Stimulated activated CD4-positive, alpha-beta T cell treated with anti-CD3 and anti-CD28 coated beads, Interleukin-12 subunit alpha, Interleukin-12 subunit beta, amount 100 ng/mL, for 48 hours (primary cell): ENCODE measurements around the gene FXYD3.

Source experiments
- DNase-seq, 3 donors: peaks; one replicate each; pipeline ENCODE4 v3.0.0-alpha.2; 2020; ENCODE audit warnings: low read depth in 2 of 3, low spot score in 1 of 3

The FXYD3 gene

DNA sequence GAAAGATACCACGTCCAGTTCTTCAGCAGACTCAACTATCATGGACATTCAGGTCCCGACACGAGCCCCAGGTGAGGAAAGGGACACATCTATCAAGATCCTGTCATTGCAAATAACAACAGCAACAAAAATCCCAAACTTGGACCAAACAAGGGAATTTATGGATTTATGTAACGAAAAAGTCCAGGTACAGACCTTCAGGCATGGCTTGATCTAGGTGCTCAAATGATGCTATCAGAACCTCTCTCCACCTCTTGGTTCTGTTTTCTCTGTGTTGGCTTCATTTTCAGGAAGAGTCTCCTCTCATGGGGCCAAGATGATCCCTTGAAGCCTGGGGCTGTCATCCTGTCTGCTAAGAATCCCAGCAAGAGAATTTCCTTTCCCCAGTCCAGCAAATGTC lies 41.8 kb downstream of the FXYD3 start:
- no peak for DNase-seq

DNA sequence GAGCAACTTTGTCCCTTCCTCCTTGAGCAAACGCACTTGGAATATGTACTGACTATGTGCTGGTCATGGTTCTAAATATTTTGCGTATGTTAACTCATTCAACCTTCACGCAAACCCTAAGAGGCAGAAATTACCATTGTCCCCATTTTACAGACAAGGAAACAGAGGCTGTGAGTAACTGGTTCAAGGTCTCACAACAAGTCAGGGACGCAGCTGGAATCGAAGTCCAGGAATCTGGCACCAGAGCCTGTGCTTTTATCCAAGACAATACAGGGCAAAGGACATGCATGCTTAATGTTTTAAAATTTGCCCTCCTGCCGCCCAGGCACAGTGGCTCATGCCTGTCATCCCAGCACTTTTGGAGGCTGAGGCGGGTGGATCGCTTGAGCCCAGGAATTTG lies 44.0 kb downstream of the FXYD3 start:
- DNase-seq: no peak

DNA sequence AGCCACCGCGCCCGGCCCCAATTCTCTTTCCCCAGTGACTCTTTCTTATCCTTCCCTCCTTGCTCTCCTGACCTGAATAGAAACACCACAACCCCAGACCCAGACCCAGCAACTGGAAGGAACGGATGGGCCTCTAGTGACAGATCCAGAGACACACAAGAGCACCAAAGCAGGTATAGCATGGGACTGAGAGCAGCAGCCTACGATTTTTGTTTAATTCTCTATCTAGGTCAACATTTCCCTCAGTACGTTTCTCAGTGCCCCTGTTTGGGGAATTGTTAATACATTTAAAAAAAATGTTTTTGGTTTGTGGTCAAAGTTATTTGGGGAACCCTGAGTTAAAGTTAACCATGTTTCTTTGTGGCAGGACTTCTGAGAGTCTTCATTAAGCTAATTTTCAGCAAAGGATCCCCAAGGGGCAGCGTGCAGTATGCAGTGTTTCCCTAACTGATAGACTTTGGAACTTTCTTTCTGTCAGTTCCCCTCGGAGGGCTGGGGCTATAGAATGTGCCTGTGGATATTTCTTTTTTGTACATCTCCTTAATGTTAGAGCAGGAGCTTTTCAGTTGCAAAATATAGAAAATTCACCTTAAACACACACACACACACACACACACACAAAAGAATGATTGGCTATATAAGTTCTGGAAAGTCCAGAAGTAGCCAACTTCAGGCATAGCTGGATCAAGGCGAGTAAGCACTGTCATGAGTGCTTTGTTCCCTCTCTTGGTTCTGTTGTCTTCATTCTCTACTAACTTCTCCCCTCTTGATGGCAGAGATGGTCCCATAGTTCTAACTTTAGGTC lies 45.2 kb downstream of the FXYD3 start:
- DNase-seq: no peak

DNA sequence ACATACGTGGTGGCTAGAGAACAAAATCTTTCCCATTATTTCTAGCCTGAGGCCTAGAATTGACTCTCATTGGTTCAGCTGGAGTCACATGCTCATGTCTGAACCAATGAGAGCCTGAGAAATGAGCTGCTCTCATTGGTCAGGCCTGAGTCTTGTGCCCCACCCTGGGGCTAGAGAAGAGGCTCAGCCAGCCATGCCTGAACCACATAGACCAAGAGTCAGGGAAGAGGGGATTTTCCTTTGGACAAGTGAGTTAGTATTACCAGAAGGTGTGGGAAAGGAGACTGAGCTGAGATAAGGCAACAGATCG lies 45.8 kb downstream of the FXYD3 start:
- DNase-seq: no peak

DNA sequence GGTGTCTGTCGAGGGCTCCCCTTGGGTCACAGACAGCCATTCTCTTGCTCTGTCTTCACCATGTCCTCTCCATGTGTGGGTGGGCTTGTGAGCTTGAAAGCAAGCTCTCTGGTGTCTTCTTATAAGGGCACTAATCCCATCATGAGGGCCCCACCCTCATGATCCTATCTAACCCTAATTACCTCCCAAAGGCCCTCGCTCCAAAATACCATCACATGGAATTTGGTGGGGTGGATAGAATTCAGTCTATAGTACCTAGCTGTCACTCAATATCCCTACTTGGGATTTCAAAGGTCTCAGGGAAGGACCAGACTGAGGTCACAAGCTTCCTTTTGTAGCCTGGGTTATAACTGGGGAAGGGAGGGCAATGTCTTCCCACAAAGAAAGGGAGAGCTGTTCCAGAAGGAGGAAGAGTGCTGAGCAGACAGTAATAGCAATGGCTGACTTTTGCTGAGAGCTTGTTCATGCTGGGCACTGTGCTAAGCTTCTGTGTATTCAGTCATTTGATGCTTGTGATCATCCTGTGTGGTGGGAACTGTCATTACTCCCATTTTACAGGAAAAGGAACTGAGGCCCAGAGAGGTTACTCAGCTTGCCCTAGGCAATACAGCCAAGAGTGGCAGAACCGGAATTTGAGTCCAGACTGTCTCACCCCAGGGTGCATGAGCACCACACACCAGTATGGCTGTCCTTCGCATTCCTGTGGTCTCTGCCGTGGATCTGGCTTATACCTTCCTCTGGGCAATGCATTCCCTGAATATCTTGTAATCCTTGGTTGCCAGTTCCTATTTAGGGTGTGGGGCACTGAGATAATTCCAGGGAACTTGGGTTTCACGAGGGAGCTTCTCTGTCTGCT lies 47.1 kb downstream of the FXYD3 start:
- DNase-seq: no peak

DNA sequence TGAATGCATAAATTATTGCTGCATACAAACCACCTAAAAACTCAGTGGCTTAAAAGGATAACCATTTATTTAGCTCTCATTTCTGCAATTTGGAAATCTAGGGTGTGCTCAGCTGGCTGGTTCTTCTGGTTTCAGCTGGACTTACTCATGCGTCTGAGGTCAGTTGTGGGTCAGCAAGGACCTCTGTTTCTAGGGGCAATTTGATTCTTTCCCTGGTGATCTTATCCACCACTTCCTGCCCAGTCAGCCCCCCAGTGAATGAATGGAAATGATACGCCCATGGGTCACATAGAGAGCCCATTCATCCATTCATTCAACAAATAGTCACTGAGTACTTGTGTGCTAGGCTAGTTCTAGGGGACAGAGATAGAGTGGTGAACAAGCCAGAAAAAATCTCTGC lies 48.8 kb downstream of the FXYD3 start:
- DNase-seq: no peak

DNA sequence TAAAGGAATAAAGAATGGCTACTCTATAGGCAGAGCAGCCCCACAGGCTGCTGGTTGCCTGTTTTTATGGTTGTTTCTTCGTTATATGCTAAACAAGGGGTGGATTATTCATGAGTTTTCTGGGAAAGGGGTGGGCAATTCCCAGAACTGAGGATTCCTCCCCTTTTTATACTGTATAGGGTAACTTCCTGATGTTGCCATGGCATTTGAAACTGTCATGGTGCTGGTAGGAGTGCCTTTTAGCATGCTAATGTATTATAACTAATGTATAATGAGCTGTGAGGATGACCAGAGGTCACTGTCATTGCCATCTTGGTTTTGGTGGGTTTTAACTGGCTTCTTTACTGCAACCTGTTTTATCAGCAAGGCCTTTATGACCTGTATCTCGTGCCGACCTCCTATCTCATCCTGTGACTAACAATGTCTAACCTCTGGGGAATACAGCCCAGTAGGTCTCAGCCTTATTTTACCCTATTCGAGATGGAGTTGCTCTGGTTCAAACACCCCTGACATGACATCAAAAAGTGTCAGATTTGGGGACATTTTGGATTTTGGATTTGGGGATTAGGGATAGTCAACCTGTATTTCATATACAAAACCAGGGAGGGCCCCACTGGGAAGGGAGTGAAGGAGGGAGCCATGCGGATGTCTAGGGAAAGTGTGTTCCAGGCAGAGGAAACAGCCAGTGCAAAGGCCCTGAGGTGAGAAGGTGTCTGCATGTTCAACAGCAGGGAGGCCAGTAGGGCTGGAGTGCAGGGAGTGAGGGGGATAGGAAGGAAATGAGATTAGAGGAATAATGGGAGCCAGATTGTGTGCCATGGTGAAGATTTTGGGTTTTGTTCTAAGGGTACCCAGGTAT lies 49.8 kb downstream of the FXYD3 start:
- no peak for DNase-seq

DNA sequence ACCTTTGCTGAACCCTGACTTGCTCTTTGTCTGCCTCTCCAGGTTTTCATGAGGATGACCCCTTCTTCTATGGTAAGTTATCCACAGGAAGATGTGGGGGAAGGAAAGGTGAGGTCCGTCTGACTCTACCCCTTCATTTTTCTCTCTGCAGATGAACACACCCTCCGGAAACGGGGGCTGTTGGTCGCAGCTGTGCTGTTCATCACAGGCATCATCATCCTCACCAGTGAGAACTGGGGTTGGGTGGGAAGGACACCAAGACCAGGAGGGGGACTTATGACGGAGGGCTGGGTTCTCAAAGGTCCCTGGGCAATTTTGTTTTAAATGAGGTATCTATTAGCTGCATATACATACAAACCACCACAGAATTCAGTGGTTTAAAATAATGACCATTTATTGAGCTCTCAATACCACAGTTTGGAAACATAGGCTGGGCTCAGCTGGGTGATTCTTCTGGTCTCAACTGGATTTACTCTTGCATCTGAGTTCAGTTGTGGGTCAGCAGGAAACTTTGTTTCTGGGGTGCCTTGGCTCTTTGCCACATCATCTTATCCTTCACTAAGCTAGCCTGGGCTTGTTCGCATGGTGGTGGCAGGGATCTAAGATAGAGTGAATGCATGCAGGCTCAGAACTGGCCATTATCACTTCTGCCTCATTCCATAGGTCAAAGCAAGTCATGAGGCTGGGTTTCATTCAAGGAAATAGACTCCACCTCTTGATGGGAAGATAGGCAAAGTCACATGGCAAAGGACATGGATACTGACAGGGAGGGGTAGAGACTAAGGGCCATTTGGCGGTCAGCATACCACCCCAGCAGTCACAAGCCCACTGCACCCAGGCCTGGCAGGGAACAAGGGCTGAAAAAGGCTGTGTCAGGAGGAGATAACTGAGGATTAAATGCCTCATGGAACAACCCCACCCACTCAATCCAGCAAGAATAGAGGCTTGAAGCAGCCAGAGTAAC lies 50.8 kb downstream of the FXYD3 start:
- no peak for DNase-seq

DNA sequence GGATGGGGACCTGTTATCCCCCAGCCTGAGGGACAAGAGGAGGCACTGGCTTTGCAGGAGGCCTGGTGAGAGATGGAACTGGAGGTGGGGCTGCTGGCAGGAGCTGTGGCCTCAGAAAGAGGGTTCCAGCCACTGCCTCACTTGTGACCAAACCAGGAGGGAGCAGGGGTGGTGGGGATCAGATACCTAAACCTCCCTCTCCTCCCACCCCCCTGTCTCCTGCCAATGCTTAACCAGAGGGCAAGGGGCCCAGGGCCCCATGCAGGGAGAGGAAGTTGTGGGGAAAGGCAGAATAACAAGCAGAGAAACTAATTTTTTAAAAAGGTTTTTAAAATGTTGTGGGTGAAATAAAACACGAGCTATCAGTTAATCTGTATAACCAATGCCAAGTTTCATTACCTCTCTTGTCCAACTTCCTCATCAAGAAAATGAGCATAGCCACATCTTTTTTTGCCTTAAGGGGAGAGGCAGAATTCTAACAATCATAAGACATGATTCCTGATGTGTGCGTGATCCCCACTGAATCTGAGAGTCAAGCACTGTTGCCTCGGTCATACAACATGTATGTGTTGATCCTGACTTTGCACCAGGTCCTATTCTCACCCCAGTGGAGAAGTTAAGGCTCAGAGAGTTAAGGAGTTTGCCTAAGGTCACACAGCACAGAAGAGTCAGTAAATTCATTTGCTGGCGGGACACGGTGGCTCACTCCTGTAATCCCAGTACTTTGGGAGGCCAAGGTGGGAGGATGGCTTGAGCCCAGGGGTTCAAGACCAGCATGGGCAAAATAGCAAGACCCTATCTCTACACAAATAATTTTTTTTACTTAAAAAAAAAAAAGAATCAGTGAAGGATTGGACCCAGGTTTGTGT lies 51.9 kb downstream of the FXYD3 start:
- no peak for DNase-seq

DNA sequence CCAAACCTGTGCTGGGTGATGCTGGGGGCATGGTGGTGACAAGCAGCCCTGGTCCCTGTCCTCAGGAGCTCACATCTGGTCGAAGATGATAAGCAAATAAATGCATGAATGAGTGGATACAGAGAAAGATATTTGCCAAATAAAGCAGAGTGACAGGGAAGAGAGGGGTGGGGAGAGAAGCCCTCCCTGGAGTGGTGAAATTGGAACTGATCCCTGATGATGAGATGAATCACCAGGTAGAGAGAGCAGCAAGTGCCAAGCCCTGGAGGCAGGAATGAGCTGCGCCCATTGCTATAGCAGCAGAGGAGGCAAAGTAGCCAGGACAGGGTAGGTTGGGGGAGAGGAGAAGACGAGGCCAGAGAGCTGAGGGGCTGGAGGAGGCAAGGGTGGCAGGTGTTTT lies 52.6 kb downstream of the FXYD3 start:
- DNase-seq: no peak

DNA sequence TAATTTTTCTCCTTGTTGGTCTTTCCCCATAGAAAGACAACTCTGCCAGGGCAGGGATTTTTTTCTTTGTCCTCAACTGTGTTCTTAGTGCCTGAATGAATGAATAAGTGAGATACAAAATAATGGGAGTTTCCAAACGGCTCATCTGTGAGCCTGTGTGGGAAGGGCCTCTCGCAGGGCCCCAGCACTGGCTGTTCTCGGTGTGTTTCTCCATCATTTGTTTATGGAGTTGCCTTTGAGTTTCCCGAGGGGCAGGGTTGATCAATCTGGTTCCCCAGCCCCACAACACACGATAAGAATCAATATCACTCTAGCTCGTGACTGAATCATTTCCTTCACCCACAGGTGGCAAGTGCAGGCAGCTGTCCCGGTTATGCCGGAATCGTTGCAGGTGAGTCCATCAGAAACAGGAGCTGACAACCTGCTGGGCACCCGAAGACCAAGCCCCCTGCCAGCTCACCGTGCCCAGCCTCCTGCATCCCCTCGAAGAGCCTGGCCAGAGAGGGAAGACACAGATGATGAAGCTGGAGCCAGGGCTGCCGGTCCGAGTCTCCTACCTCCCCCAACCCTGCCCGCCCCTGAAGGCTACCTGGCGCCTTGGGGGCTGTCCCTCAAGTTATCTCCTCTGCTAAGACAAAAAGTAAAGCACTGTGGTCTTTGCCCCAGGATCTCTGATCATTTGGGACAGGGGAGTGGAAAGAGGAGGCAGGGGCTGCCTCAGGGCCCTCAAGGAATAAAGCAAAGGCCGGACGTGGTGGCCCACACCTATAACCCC lies 53.8 kb downstream of the FXYD3 start:
- no peak for DNase-seq

DNA sequence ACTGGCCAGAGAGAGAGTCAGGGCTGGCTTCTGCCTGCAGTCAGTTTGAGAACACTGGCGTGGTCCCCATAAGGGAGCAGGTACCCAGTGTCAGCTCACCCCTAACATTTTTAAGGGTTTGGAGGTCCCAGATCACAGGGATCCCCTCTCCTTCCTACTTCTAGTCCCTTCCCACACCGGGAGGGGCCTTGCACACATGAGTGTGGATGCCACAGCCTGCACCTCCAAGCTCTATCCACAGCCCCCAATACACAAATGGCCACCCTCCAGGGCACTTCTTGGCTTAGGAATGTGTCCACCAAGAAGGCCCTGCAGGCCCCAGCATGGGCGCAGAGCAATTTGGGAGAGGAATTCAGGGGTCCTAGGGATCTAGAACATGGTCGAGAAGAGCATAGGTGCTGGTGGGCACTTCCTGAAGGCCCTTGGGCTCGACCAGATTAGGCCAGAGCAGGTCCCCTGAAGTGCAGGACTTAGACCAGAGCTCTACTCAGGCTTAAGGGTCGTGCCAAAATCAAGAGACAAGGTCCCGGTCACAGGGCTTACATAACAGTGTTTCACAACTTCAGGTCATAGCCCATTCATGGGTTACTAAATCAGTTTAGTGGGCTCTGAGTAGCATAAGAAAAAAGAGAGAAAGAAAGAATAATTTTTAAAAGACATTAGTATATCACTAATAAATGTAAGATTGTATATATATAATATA lies 54.9 kb downstream of the FXYD3 start:
- DNase-seq: no peak

DNA sequence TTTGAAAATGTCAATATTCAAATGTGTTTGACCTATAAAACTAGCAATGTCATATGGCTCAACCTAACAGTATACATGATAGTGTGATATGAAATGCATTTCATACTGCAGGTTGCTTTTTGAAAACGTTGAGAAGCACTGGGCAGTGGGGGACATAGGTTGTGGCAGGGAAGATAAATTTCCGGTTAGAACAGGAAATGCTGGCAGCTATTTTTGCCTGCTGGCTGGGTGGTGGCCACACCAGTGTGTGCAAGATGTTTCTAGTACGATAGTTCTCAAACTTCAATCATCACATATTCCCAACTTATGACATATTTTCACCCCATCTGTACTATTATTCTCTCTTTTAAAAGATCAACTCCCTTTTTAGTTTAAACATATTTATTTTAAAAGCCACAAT lies 56.1 kb downstream of the FXYD3 start:
- no peak for DNase-seq
